Measurements from ENCODE around the gene NRK. TPM values are rescaled to one million over a fixed set of nuclear protein-coding genes. Genes with fewer than 3 reads are reported as not detected.

NRK gene
- total and polyA plus RNA-seq, 2 of the 4 experiments (the other 2 are of a cell fraction) = 0.92 to 2.7 TPM

DNA sequence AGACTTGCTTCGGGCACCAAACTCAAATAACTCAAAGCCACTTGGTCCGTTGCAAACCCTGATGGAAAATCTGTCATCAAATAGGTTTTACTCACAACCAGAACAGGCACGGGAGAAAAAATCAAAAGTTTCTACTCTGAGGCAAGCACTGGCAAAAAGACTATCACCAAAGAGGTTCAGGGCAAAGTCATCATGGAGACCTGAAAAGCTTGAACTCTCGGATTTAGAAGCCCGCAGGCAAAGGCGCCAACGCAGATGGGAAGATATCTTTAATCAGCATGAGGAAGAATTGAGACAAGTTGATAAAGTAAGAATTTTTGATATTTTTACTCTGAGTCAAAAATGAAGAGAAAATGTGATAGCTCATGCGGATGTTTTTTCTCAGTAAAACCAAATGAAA, 87.2 kb downstream of the NRK start:
- no peaks in the 10 kb centered on the region for H3K36me3 ChIP-seq (ENCODE audit: control insufficient read depth, insufficient read depth, low read length)

More for the DNA sequence above, 87.2 kb downstream of the NRK start:
- no peak overlapping the region for H3K27ac ChIP-seq (ENCODE audit: insufficient read depth, low read length)
- ChIA-PET CTCF (no interaction called here), POLR2A (ENCODE audit: unreplicated experiment) (no interaction called here)
- intact Hi-C loops (cut with micrococcal nuclease) = no loop called here
- H3K9me3 ChIP-seq (ENCODE audit: control insufficient read depth, insufficient read depth, low read length) = no peaks in the 10 kb centered on the region
- H3K4me2 ChIP-seq (ENCODE audit: low read depth, low read length) = no peak overlapping the region
- in situ Hi-C loops (cut with MboI; ENCODE audit: low sequenced_read_pairs) = no loop called here
- H2BK20ac ChIP-seq (ENCODE audit: low read depth, low read length) = no peak overlapping the region
- H4K91ac ChIP-seq (ENCODE audit: insufficient read depth, low read depth, low read length) = no peak overlapping the region
- H3K56ac ChIP-seq (ENCODE audit: extremely low read depth, insufficient read depth, low read length) = no peak overlapping the region
- H2BK5ac ChIP-seq (ENCODE audit: low read depth, low read length, poor library complexity, severe bottlenecking) = no peak overlapping the region
- no peaks in the 10 kb centered on the region for H3K9me1 ChIP-seq (ENCODE audit: insufficient read depth, low read length)
- no peak overlapping the region for H3K14ac ChIP-seq (replicated peaks; ENCODE audit: low read depth, low read length)
- no peaks in the 10 kb centered on the region for H3K4me1 ChIP-seq (ENCODE audit: control insufficient read depth, insufficient read depth, low read length)
- BruUV-seq (replicated peaks) = no TSS peak
- WGBS, 2 experiments (ENCODE audit: extremely low coverage in 2 of 2, insufficient read length in 1 of 2) = 67% methylated on average over 1 of the region's 8 CpGs; no CpG with 5 or more reads in 1 of the 2 experiments
- no peak overlapping the region for H2AK5ac ChIP-seq (ENCODE audit: low read depth, low read length)
- H3K23ac ChIP-seq (ENCODE audit: low read depth, low read length) = no peak overlapping the region
- H3K4me3 ChIP-seq (ENCODE audit: insufficient read depth, low read depth, low read length) = no peak overlapping the region
- DNase-seq (no peak), ATAC-seq (ENCODE audit: low read depth) (no peak)
- no peak overlapping the region for H3K18ac ChIP-seq (ENCODE audit: low read depth, low read length)
- no peak overlapping the region for H3K4ac ChIP-seq (ENCODE audit: low read depth, low read length)
- peaks cover 2% of the 10 kb centered on the region; the same call in 1 of the 2 replicates for H3K27me3 ChIP-seq (ENCODE audit: control insufficient read depth, insufficient read depth, low read length)
- H2AFZ ChIP-seq (replicated peaks; ENCODE audit: low read length, poor library complexity) = no peak overlapping the region
- no peaks in the 10 kb centered on the region for H3K79me1 ChIP-seq (ENCODE audit: low read depth in 1 of 2, low read length in 2 of 2)
- H3K9ac ChIP-seq (ENCODE audit: low read depth, low read length) = no peak overlapping the region
- H2BK15ac ChIP-seq (ENCODE audit: low read depth, low read length) = no peak overlapping the region
- TF ChIP-seq RCOR1 (IDR thresholded peaks at IDR 0.05; ENCODE audit: insufficient replicate concordance, low read length) (no peak), CEBPB (IDR thresholded peaks at IDR 0.05; ENCODE audit: low read depth, low read length) (no peak), CHD1 (IDR thresholded peaks at IDR 0.05; ENCODE audit: low read depth, low read length) (no peak), MAFK (IDR thresholded peaks at IDR 0.05; ENCODE audit: low read depth, low read length) (no peak), SMC3 (IDR thresholded peaks at IDR 0.05; ENCODE audit: low read depth, low read length) (no peak), RFX5 (IDR thresholded peaks at IDR 0.05; ENCODE audit: low read depth, low read length) (no peak), MXI1 (IDR thresholded peaks at IDR 0.05; ENCODE audit: borderline replicate concordance, low read depth, low read length) (no peak), MAZ (IDR thresholded peaks at IDR 0.05; ENCODE audit: borderline replicate concordance, low read depth, low read length) (no peak), POLR2A (IDR thresholded peaks at IDR 0.05; ENCODE audit: low read depth, low read length) (no peak), RAD21 (IDR thresholded peaks at IDR 0.05; ENCODE audit: low read length) (no peak), BHLHE40 (IDR thresholded peaks at IDR 0.05; ENCODE audit: low read depth, low read length) (no peak)
- TF ChIP-seq, protein P1, sequence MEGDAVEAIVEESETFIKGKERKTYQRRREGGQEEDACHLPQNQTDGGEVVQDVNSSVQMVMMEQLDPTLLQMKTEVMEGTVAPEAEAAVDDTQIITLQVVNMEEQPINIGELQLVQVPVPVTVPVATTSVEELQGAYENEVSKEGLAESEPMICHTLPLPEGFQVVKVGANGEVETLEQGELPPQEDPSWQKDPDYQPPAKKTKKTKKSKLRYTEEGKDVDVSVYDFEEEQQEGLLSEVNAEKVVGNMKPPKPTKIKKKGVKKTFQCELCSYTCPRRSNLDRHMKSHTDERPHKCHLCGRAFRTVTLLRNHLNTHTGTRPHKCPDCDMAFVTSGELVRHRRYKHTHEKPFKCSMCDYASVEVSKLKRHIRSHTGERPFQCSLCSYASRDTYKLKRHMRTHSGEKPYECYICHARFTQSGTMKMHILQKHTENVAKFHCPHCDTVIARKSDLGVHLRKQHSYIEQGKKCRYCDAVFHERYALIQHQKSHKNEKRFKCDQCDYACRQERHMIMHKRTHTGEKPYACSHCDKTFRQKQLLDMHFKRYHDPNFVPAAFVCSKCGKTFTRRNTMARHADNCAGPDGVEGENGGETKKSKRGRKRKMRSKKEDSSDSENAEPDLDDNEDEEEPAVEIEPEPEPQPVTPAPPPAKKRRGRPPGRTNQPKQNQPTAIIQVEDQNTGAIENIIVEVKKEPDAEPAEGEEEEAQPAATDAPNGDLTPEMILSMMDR (conservative IDR thresholded peaks at IDR 0.05; ENCODE audit: low read depth, low read length) = no peak
- TF ChIP-seq, protein P2, sequence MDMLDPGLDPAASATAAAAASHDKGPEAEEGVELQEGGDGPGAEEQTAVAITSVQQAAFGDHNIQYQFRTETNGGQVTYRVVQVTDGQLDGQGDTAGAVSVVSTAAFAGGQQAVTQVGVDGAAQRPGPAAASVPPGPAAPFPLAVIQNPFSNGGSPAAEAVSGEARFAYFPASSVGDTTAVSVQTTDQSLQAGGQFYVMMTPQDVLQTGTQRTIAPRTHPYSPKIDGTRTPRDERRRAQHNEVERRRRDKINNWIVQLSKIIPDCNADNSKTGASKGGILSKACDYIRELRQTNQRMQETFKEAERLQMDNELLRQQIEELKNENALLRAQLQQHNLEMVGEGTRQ (IDR thresholded peaks at IDR 0.05; ENCODE audit: low read depth, low read length) = no peak
- dilution Hi-C loops (cut with HindIII; ENCODE audit: low sequenced_read_pairs, unreplicated experiment) = no loop called here
- H4K5ac ChIP-seq (ENCODE audit: low read depth, low read length) = no peak overlapping the region
- H4K20me1 ChIP-seq (ENCODE audit: insufficient read depth, low read length) = no peaks in the 10 kb centered on the region
- no peak overlapping the region for H2BK120ac ChIP-seq (ENCODE audit: low read depth, low read length)
- no peak overlapping the region for H4K8ac ChIP-seq (ENCODE audit: low read depth in 2 of 2, low read length in 2 of 2)
- no peak overlapping the region for H2AK9ac ChIP-seq (replicated peaks; ENCODE audit: low read depth, low read length, poor library complexity)
